SK-N-SH (cell line): ENCODE measurements around the gene KLHL5. TPM values are rescaled to one million over a fixed set of nuclear protein-coding genes. Genes with fewer than 3 reads are reported as not detected.

ENCODE experiments used
- CTCF ChIA-PET: fragments of 300-600, 350-600 bp; formaldehyde crosslinking; extraction: SDS; loops from one replicate; lab custom pipeline; 2021; lab: Yijun Ruan, JAX
- POLR2A ChIA-PET: fragments of 350-600 bp; sonication (Branson Sonifier 250); formaldehyde crosslinking; extraction: SDS; loops from one replicate; lab custom pipeline; 2020; ENCODE audit warnings: antibody characterized with exemption, inconsistent platforms; lab: Yijun Ruan, JAX
- DNase-seq: peaks from one replicate; pipeline ENCODE4 v3.0.0; 2012
- H2AFZ ChIP-seq: fragments of 200-600 bp; sonication (generic); 2 replicates; pipeline ENCODE4 v1.8.1; 2016; ENCODE audit warnings: antibody characterized with exemption, mild to moderate bottlenecking, low read depth
- H3F3A ChIP-seq: fragments of 200-600 bp; sonication (generic); replicated peaks from 2 replicates; pipeline ENCODE3; 2016; ENCODE audit warnings: antibody characterized with exemption, mild to moderate bottlenecking; ENCODE audit not compliant: insufficient read depth
- H3K27ac ChIP-seq, 2 experiments: fragments of 200-500 bp in 1 of 2; fragments of 200-600 bp in 1 of 2; sonication (Bioruptor generic) in 1 of 2; sonication (generic), shearing (Covaris generic) in 1 of 2; 2 replicates each; pipeline versions ENCODE4 v1.5.1 to v1.6.1; 2014 to 2016; ENCODE audit warnings: low read depth in 2 of 2, inconsistent platforms in 1 of 2, low read length in 1 of 2, mild to moderate bottlenecking in 1 of 2, mixed read lengths in 1 of 2
- H3K27me3 ChIP-seq: fragments of 200-600 bp; sonication (generic), shearing (Covaris generic); 2 replicates; pipeline ENCODE4 v1.6.1; 2016; ENCODE audit warnings: mixed run types; ENCODE audit not compliant: insufficient read depth
- H3K36me3 ChIP-seq, 2 experiments: fragments of 200-500 bp in 1 of 2; fragments of 200-600 bp in 1 of 2; sonication (Bioruptor generic) in 1 of 2; sonication (generic) in 1 of 2; replicated peaks in 1 of 2; 2 replicates each; pipeline versions ENCODE3 to v1.5.1; 2014 to 2016; ENCODE audit warnings: low read length in 1 of 2, mild to moderate bottlenecking in 1 of 2; ENCODE audit not compliant: insufficient read depth in 2 of 2, control insufficient read depth in 1 of 2
- H3K4me1 ChIP-seq, 2 experiments: fragments of 200-500 bp in 1 of 2; fragments of 200-600 bp in 1 of 2; sonication (Bioruptor generic) in 1 of 2; sonication (generic), shearing (Covaris generic) in 1 of 2; 2 replicates each; pipeline versions ENCODE4 v1.5.1 to v1.6.1; 2014 to 2016; ENCODE audit warnings: low read depth in 1 of 2, low read length in 1 of 2, mixed run types in 1 of 2; ENCODE audit not compliant: insufficient read depth in 2 of 2, control insufficient read depth in 1 of 2
- H3K4me2 ChIP-seq: fragments of 200-600 bp; sonication (generic), shearing (Covaris generic); 2 replicates; pipeline ENCODE4 v1.6.1; 2017; ENCODE audit warnings: mixed run types
- H3K4me3 ChIP-seq, 2 experiments: fragments of 200-500 bp in 1 of 2; fragments of 200-600 bp in 1 of 2; sonication (Bioruptor generic) in 1 of 2; sonication (generic), shearing (Covaris generic) in 1 of 2; 2 replicates each; pipeline versions ENCODE4 v1.5.1 to v1.8.1; 2014 to 2016; ENCODE audit warnings: low read depth in 2 of 2, inconsistent platforms in 1 of 2, low read length in 1 of 2, mild to moderate bottlenecking in 1 of 2, mixed read lengths in 1 of 2, moderate library complexity in 1 of 2
- H3K79me2 ChIP-seq: fragments of 200-600 bp; sonication (generic); 2 replicates; pipeline ENCODE4 v1.8.1; 2017; ENCODE audit warnings: mild to moderate bottlenecking; ENCODE audit not compliant: insufficient read depth
- H3K9ac ChIP-seq: fragments of 200-600 bp; sonication (generic); 2 replicates; pipeline ENCODE4 v1.6.1; 2017; ENCODE audit warnings: mixed run types
- H3K9me2 ChIP-seq: fragments of 200-600 bp; sonication (generic); 2 replicates; pipeline ENCODE4 v1.6.1; 2017; ENCODE audit warnings: mixed run types
- H3K9me3 ChIP-seq: fragments of 200-600 bp; sonication (generic); 2 replicates; pipeline ENCODE4 v1.6.1; 2017; ENCODE audit warnings: mixed run types, mild to moderate bottlenecking, moderate library complexity
- H4K20me1 ChIP-seq: fragments of 200-600 bp; sonication (generic); 2 replicates; pipeline ENCODE4 v1.6.1; 2017; ENCODE audit warnings: mild to moderate bottlenecking, mixed run types; ENCODE audit not compliant: insufficient read depth
- ELF1 ChIP-seq: IDR thresholded peaks from 2 replicates; pipeline ENCODE4 v1.4.0; 2012
- EP300 ChIP-seq, 2 experiments: IDR thresholded peaks; 2 replicates each; pipeline versions ENCODE4 v1.4.0 to v1.6.1; 2012; ENCODE audit warnings: borderline replicate concordance in 1 of 2, low read depth in 1 of 2, low read length in 1 of 2
- FOSL2 ChIP-seq: IDR thresholded peaks from 2 replicates; pipeline ENCODE4 v1.4.0; 2012; ENCODE audit warnings: low read depth, mild to moderate bottlenecking, moderate library complexity, borderline replicate concordance
- FOXM1 ChIP-seq: IDR thresholded peaks from 2 replicates; pipeline ENCODE4 v1.4.0; 2012; ENCODE audit warnings: low read depth, mild to moderate bottlenecking
- IRF3 ChIP-seq: fragments of 150-350 bp; IDR thresholded peaks from 2 replicates; pipeline ENCODE4 v1.6.1; 2016; ENCODE audit warnings: mild to moderate bottlenecking, low read depth, low read length
- JUND ChIP-seq: IDR thresholded peaks from 2 replicates; pipeline ENCODE4 v1.4.0; 2012
- MXI1 ChIP-seq: IDR thresholded peaks from 2 replicates; pipeline ENCODE4 v1.6.1; 2012; ENCODE audit warnings: mild to moderate bottlenecking, low read depth, low read length, improper control_type of control experiment
- RAD21 ChIP-seq: IDR thresholded peaks from 2 replicates; pipeline ENCODE4 v1.6.1; 2012; ENCODE audit warnings: mild to moderate bottlenecking, low read length
- RXRA ChIP-seq: IDR thresholded peaks from 2 replicates; pipeline ENCODE4 v1.4.0; 2012; ENCODE audit warnings: low read depth, mild to moderate bottlenecking, borderline replicate concordance
- TEAD4 ChIP-seq: IDR thresholded peaks from 2 replicates; pipeline ENCODE4 v1.4.0; 2012; ENCODE audit warnings: mild to moderate bottlenecking, borderline replicate concordance; ENCODE audit not compliant: insufficient read depth
- USF1 ChIP-seq: IDR thresholded peaks from 2 replicates; pipeline ENCODE4 v1.4.0; 2012; ENCODE audit warnings: low read depth, borderline replicate concordance
- USF2 ChIP-seq: fragments of 150-350 bp; IDR thresholded peaks from 2 replicates; pipeline ENCODE4 v1.6.1; 2017; ENCODE audit warnings: antibody characterized with exemption, low read length, low read depth, borderline replicate concordance
- WGBS: methylation state at CpG from one replicate; pipeline ENCODE4 v1.1.6; 2017; ENCODE audit warnings: low lambda C conversion rate; 5-methylcytosine and 5-hydroxymethylcytosine counted together
- polyA plus RNA-seq, 3 experiments: library from polyadenylated mRNA; depleted of rRNA; stranded (reverse); fragments of >200 nt; gene quantifications; 2 replicates each; pipeline ENCODE4 v1.2.3, GENCODE V29; 2012
- TF ChIP-seq, protein P1 (sequence below): IDR thresholded peaks from 2 replicates; pipeline ENCODE4; 2012
- TF ChIP-seq, protein P2 (sequence below): fragments of 200-600 bp; sonication (generic); IDR thresholded peaks from 2 replicates; pipeline ENCODE4 v1.6.1; 2017; ENCODE audit warnings: antibody characterized with exemption, mild to moderate bottlenecking, moderate library complexity
- TF ChIP-seq, protein P3 (sequence below): IDR thresholded peaks from 2 replicates; pipeline ENCODE4 v1.4.0; 2012; ENCODE audit warnings: low read depth

KLHL5 gene
- polyA plus RNA-seq, 1 of the 3 experiments (the other 2 are of a cell fraction), result 33.1 TPM

- CTCF ChIA-PET, result interaction anchor here (1.2 to 2.4 kb wide), 3 partner anchors 8 to 81 kb away, joined by 4 to 7 read pairs (median 7); no protein-coding TSS in a partner anchor
- H3K9me3 ChIP-seq, result no peaks in the 10 kb centered on the region
- TF ChIP-seq FOXM1, result no peak
- no peak for TF ChIP-seq USF2
- TF ChIP-seq RAD21, result no peak
- TF ChIP-seq, protein P1, sequence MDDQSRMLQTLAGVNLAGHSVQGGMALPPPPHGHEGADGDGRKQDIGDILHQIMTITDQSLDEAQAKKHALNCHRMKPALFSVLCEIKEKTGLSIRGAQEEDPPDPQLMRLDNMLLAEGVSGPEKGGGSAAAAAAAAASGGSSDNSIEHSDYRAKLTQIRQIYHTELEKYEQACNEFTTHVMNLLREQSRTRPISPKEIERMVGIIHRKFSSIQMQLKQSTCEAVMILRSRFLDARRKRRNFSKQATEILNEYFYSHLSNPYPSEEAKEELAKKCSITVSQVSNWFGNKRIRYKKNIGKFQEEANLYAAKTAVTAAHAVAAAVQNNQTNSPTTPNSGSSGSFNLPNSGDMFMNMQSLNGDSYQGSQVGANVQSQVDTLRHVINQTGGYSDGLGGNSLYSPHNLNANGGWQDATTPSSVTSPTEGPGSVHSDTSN, result no peak
- no peak for TF ChIP-seq EP300 (IDR thresholded peaks at IDR 0.05; ENCODE audit: borderline replicate concordance in 1 of 2, low read depth in 1 of 2, low read length in 1 of 2)
- TF ChIP-seq, protein P2, sequence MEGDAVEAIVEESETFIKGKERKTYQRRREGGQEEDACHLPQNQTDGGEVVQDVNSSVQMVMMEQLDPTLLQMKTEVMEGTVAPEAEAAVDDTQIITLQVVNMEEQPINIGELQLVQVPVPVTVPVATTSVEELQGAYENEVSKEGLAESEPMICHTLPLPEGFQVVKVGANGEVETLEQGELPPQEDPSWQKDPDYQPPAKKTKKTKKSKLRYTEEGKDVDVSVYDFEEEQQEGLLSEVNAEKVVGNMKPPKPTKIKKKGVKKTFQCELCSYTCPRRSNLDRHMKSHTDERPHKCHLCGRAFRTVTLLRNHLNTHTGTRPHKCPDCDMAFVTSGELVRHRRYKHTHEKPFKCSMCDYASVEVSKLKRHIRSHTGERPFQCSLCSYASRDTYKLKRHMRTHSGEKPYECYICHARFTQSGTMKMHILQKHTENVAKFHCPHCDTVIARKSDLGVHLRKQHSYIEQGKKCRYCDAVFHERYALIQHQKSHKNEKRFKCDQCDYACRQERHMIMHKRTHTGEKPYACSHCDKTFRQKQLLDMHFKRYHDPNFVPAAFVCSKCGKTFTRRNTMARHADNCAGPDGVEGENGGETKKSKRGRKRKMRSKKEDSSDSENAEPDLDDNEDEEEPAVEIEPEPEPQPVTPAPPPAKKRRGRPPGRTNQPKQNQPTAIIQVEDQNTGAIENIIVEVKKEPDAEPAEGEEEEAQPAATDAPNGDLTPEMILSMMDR, result no peak
- no peak for TF ChIP-seq IRF3
- TF ChIP-seq, all 33 proteins: peak for 0
- Histone ChIP-seq H4K20me1 (peaks cover 10% of the 10 kb centered on the region; the same call in 1 of the 2 replicates), H3K27me3 (no peaks in the 10 kb centered on the region), H3K79me2 (peaks cover 94% of the 10 kb centered on the region), H3F3A (no peaks in the 10 kb centered on the region), H3K4me1 (peaks cover 2 to 14% of the 10 kb centered on the region in 2 experiments; a peak in 3 of 4 replicates), H3K4me3 (no peak overlapping the region), H3K36me3 (no peaks in the 10 kb centered on the region), H3K9ac (no peak overlapping the region), H3K4me2 (no peak overlapping the region), H3K9me2 (no peaks in the 10 kb centered on the region), H2AFZ (no peak overlapping the region), H3K27ac (no peak overlapping the region)
- WGBS, result 98% methylated on average over 3 of the region's 3 CpGs
- POLR2A ChIA-PET, result no interaction called here
- no peak for DNase-seq
These were observed 7.5 kb upstream of the KLHL5 start for GRCh38 chr4:39054497-39054896.

- H3K27ac ChIP-seq, result no peak overlapping the region
- ChIA-PET CTCF (interaction anchor here (2.3 kb wide), 1 partner anchor 15 kb away, joined by 7 read pairs; no protein-coding TSS in a partner anchor), POLR2A (no interaction called here)
- no peak overlapping the region for H3K4me3 ChIP-seq
- H3K9ac ChIP-seq, result no peak overlapping the region
- H3K4me1 ChIP-seq, result peaks cover 2 to 14% of the 10 kb centered on the region in 2 experiments; a peak in 3 of 4 replicates
- 99% methylated on average over 5 of the region's 5 CpGs for WGBS
- H2AFZ ChIP-seq, result no peak overlapping the region
- H4K20me1 ChIP-seq, result peaks cover 10% of the 10 kb centered on the region; the same call in 1 of the 2 replicates
- H3K27me3 ChIP-seq, result no peaks in the 10 kb centered on the region
- H3K9me2 ChIP-seq, result no peaks in the 10 kb centered on the region
- H3K4me2 ChIP-seq, result no peak overlapping the region
- H3K36me3 ChIP-seq, result no peaks in the 10 kb centered on the region
- peaks cover 91% of the 10 kb centered on the region for H3K79me2 ChIP-seq
- no peaks in the 10 kb centered on the region for H3K9me3 ChIP-seq
- H3F3A ChIP-seq, result no peaks in the 10 kb centered on the region
- DNase-seq, result no peak
- TF ChIP-seq FOSL2, result no peak
- TF ChIP-seq, protein P3, sequence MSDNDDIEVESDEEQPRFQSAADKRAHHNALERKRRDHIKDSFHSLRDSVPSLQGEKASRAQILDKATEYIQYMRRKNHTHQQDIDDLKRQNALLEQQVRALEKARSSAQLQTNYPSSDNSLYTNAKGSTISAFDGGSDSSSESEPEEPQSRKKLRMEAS, result no peak
- TF ChIP-seq IRF3, result no peak
- TF ChIP-seq EP300 (IDR thresholded peaks at IDR 0.05; ENCODE audit: borderline replicate concordance in 1 of 2, low read depth in 1 of 2, low read length in 1 of 2), result no peak
- no peak for TF ChIP-seq TEAD4
- TF ChIP-seq ELF1, result no peak
- no peak for TF ChIP-seq USF1
- TF ChIP-seq RAD21, result no peak
- no peak for TF ChIP-seq JUND
- no peak for TF ChIP-seq FOXM1
- no peak for TF ChIP-seq RXRA
- TF ChIP-seq, protein P1, result no peak
- no peak for TF ChIP-seq MXI1
These were observed 6.0 kb upstream of the KLHL5 start for GRCh38 chr4:39056023-39056422.
